Activated T-helper 1 cell treated with anti-CD3 and anti-CD28 coated beads, Interleukin-12 subunit alpha, Interleukin-12 subunit beta, Interleukin-2, Interleukin-4 antibody, amounts not matched to agents 30 ng/mL and 10 ng/mL and 1 ng/mL, durations not matched to agents 14 hours and 24 hours and 36 hours (primary cell): ENCODE measurements around the gene DIRAS1. TPM values are rescaled to one million over a fixed set of nuclear protein-coding genes. Genes with fewer than 3 reads are reported as not detected.

Source experiments
- DNase-seq: peaks from one replicate; pipeline ENCODE4 v3.0.0; 2021; ENCODE audit warnings: low spot score
- H3K27ac Mint-ChIP-seq: one replicate; pipeline ENCODE4 v1.8.0; 2021; ENCODE audit warnings: mild to moderate bottlenecking, mixed read lengths
- H3K27me3 Mint-ChIP-seq: one replicate; pipeline ENCODE4 v1.8.0; 2022; ENCODE audit warnings: mild to moderate bottlenecking, moderate library complexity, mixed read lengths; ENCODE audit not compliant: insufficient read depth
- H3K36me3 Mint-ChIP-seq: one replicate; pipeline ENCODE4 v1.8.0; 2021; ENCODE audit warnings: low read depth, mixed read lengths
- H3K4me1 Mint-ChIP-seq: one replicate; pipeline ENCODE4 v1.8.0; 2021; ENCODE audit warnings: low read depth, mixed read lengths
- H3K4me3 Mint-ChIP-seq: one replicate; pipeline ENCODE4 v1.8.0; 2021; ENCODE audit warnings: mild to moderate bottlenecking, moderate library complexity, mixed read lengths
- H3K9me3 Mint-ChIP-seq: one replicate; pipeline ENCODE4 v1.8.0; 2021; ENCODE audit warnings: mixed read lengths
- intact Hi-C: fragments of 100-400 bp; cut with micrococcal nuclease; formaldehyde crosslinking; loops from one replicate; pipeline ENCODE4 v1.15.1; 2024
- total RNA-seq: library from RNA; stranded (reverse); gene quantifications from 2 replicates; pipeline ENCODE4 v1.2.3, GENCODE V29; 2022

The DIRAS1 gene
- total RNA-seq, 1 donor from 2014 or later = not detected

DNA sequence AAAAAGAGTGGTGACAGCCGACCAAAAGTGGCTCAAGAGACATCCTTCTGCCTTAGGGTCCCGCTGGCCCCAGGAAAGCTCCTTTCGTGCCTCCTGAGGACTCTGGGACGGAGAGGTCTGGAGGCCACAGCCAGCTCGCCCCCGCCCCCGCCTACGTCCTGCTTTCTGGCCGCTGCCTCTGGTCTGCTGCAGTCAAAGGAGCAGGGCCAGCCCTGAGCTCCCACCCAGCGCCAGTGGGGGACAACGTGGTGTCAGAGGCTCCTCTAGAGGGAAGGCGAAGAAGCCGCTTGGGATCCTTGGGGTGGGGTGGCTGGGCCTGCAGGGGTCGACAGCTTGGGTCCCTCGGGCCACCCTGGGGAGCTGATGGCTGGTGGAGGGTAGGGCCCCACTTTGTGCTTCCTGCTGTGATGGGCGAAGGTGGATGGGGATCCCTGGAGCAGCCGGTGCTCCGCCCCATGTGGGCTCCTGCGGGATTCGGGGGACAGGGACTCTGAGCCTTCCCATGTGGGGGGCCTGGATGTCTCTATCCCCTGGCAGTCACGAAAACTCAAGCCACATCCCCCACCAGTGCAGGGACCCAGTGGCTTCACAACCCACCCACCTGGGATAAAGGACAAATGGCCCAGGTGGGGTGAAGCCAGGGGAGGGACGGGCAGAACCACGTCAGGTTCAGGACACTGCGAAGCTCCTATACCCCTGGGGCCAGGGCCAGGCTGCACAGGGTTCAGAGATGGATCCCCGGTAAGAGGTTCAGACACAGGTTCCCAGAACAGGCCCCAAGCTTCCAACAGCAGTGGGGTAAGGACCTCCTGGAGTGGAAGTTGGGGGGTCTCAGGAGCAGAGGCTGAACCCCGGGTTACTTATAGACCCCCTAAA, 9.0 kb upstream of the DIRAS1 start:
- intact Hi-C loops = no loop called here
- no peak for DNase-seq
- H3K4me3 Mint-ChIP-seq = no peak overlapping the region
- no peak overlapping the region for H3K27ac Mint-ChIP-seq
- H3K27me3 Mint-ChIP-seq = peaks cover 6% of the 10 kb centered on the region
- no peaks in the 10 kb centered on the region for H3K9me3 Mint-ChIP-seq
- peaks cover 8% of the 10 kb centered on the region for H3K36me3 Mint-ChIP-seq
- H3K4me1 Mint-ChIP-seq = no peaks in the 10 kb centered on the region

DNA sequence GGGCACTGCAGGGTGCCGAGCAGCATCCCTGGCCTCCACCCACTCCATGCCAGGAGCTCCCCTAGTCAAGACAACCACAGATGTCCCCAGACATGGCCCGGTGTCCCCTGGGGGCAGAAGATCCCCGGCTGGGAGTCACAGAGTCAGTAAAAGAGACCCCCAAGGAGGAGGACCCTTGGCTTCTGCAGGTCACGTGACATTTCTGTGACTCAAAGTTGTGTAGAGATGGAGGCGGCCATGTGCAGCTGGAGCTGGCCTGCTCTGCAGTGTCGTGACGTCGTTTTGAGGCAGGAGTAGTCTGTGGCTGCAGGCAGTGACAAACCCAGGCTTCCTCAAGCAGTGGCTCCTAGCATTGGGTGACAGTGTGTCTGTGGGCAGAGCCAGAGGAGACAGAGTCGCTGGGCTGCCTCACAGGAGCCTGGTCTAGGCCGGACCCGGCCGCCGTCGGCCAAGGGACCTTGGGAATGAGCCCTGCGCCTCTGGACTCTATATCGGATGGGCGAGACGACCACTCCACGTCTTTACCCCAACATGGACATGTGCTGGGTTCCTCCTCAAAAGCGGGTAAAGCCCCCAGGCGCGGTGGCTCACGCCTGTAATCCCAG, 7.7 kb upstream of the DIRAS1 start:
- H3K27me3 Mint-ChIP-seq = peaks cover 9% of the 10 kb centered on the region
- no peak overlapping the region for H3K4me3 Mint-ChIP-seq
- DNase-seq = no peak
- H3K4me1 Mint-ChIP-seq = no peaks in the 10 kb centered on the region
- intact Hi-C loops = no loop called here
- H3K27ac Mint-ChIP-seq = no peak overlapping the region
- H3K36me3 Mint-ChIP-seq = peaks cover under 1% of the 10 kb centered on the region
- H3K9me3 Mint-ChIP-seq = no peaks in the 10 kb centered on the region

DNA sequence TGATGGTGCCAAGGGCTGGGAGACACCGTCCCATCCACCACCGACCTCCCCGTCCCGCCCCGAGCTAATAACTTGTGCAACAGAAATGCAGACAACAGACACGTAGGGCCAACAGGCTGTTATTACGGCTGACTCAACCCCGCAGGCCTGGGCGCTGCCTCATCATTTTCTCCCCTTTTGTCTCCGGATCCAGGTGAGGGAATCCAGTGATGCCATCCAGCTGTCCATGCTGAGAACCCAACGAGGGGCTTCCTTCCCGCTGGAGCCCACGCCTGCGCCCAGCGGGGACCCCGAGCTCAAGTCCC, 6.4 kb upstream of the DIRAS1 start:
- no peak for DNase-seq
- intact Hi-C loops = no loop called here
- Mint-ChIP-seq H3K9me3 (no peaks in the 10 kb centered on the region), H3K36me3 (no peaks in the 10 kb centered on the region), H3K27ac (no peak overlapping the region), H3K4me1 (no peaks in the 10 kb centered on the region), H3K27me3 (peaks cover 9% of the 10 kb centered on the region), H3K4me3 (no peak overlapping the region)

DNA sequence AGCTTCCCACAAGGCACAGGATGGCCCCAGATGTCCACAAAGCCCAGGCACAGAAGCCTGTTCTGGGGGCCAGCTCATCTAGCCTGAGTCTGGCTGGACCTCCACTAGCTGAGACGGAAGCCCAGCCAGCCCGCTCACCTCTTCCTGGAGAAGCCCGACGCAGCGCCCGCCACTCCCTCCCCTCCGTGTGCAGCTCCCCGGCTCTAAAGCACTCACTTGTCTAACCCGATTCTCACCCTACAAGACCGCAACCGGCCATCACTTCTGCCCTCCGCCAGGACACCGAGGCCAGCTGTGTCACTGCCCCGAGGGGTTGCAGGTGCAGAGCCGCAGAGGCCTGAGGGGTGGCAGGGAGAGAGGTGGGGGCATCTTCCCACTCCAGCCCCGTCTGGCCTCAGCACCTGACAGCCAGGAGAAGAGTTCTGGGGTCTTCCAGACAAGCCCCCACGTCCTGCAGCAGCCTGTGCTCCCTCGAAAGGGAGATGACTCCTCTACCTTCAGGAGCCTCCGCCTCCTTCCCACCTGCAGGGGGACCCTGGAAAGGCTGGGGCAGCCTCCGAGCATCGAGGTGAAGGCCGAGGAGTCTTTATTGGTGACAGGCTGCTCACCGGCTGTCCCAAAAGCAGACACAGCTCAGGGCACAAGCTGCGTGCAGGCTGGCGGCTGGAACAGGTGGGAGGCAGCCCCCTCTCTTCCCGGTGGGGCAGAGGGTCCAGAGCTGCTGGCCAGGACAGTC, 5.9 kb upstream of the DIRAS1 start:
- H3K27ac Mint-ChIP-seq = no peak overlapping the region
- no peaks in the 10 kb centered on the region for H3K9me3 Mint-ChIP-seq
- peaks cover 11% of the 10 kb centered on the region for H3K27me3 Mint-ChIP-seq

DNA sequence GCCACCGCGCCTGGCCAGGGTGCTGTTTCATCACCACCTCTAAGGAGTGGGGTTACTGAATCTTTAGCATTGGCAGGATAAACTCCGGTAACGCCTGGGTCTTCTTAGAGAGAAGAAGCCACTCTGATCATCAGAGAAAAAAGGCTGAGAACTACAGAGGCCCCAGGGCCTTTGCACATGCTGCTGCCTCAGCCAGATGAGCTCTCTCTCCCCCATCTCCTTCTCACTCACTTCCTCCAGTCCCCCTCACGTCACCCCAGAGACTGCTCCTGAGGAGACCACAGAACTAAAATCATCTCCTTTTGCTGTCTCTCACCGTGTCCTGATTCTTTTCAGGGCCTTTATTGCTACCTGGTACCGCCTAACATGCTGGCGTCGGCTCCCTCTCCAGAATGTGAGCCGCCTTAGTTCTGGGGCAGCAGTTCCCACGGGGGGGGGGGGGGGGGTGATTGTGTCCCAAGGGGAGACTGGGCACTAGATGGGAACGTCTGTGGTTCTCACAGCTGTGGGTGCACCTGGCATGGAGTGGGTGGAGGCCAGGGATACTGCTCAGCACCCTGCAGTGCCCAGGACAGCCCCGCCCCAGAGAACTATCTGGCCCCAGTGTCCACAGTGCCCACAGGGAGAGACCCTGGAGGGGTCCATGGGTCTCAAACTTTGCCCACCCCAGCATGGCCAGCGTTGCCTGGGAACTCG, 5.1 kb upstream of the DIRAS1 start:
- Mint-ChIP-seq H3K36me3 (no peaks in the 10 kb centered on the region), H3K4me3 (no peak overlapping the region)

More for the DNA sequence above, 5.9 kb upstream of the DIRAS1 start:
- Mint-ChIP-seq H3K4me1 (no peaks in the 10 kb centered on the region), H3K4me3 (no peak overlapping the region), H3K36me3 (no peaks in the 10 kb centered on the region)
- DNase-seq = no peak
- intact Hi-C loops = no loop called here

DNA sequence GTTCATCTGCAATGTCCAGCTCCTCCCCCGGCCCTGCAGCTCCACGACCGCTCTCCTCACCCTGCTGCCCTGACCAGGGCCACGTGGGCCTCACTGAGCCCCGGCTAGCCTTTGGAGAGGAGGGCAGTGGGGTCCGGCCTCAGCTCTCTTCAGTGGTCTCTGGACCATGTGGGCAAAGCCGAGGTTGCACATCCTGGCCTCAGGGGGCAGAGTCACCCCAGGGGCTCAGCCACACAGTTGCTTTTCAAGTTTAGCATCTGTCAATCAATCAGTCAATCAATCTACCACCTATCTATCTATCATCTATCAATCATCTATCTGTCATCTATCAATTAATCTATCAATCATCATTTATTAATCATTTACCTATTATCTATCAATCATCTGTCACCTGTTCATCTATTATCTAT, 3.0 kb upstream of the DIRAS1 start:
- no peak for DNase-seq
- Mint-ChIP-seq H3K27ac (no peak overlapping the region), H3K36me3 (no peaks in the 10 kb centered on the region), H3K9me3 (no peaks in the 10 kb centered on the region), H3K27me3 (peaks cover 27% of the 10 kb centered on the region), H3K4me1 (no peaks in the 10 kb centered on the region), H3K4me3 (no peak overlapping the region)
- intact Hi-C loops = no loop called here

More for the DNA sequence above, 5.1 kb upstream of the DIRAS1 start:
- Mint-ChIP-seq H3K9me3 (no peaks in the 10 kb centered on the region), H3K4me1 (no peaks in the 10 kb centered on the region), H3K27ac (no peak overlapping the region), H3K27me3 (peaks cover 17% of the 10 kb centered on the region)
- intact Hi-C loops = no loop called here
- no peak for DNase-seq

DNA sequence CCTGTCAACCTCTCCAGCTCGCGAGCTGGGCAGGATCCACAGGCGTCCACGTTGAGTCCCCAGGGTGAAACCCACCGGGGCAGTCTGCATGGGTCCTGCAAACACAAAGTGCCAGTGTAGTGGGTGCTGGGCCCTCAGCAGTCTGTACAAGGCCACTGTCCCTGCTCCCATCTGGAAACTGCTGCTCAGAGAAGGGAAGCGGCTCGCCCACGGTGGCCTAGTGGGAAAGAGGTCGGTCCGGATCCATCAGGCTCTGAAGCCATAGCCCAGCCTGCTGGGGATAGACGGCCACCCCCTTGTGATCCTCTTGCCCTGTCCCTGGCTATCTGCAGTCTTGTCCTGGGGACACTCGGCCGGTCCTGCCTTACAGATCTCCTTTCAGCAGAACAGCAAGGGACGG, 2.6 kb upstream of the DIRAS1 start:
- H3K9me3 Mint-ChIP-seq = no peaks in the 10 kb centered on the region
- H3K27ac Mint-ChIP-seq = no peak overlapping the region
- no peaks in the 10 kb centered on the region for H3K4me1 Mint-ChIP-seq
- no peak for DNase-seq
- H3K4me3 Mint-ChIP-seq = no peak overlapping the region
- no peaks in the 10 kb centered on the region for H3K36me3 Mint-ChIP-seq
- peaks cover 31% of the 10 kb centered on the region for H3K27me3 Mint-ChIP-seq
- intact Hi-C loops = no loop called here

DNA sequence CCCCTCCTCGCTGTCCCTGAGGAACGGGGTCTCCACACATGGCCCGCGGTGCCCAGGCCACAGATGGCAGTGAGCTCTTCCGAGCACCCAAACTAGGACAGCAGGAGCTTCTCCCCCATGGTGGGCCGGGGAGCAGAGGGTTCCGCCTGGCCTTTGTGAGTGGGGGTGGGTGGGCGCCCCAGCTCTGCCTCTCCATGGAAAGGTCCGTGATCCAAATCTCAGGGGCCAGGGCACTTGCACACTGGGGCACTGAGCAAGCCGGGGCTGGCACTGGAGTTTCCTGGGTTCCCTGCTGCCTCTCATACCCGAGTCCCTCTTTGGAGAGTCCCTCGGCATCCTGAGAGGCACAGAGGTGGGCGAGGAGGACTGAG, 2.2 kb upstream of the DIRAS1 start:
- H3K4me3 Mint-ChIP-seq = no peak overlapping the region
- no peak overlapping the region for H3K27ac Mint-ChIP-seq

DNA sequence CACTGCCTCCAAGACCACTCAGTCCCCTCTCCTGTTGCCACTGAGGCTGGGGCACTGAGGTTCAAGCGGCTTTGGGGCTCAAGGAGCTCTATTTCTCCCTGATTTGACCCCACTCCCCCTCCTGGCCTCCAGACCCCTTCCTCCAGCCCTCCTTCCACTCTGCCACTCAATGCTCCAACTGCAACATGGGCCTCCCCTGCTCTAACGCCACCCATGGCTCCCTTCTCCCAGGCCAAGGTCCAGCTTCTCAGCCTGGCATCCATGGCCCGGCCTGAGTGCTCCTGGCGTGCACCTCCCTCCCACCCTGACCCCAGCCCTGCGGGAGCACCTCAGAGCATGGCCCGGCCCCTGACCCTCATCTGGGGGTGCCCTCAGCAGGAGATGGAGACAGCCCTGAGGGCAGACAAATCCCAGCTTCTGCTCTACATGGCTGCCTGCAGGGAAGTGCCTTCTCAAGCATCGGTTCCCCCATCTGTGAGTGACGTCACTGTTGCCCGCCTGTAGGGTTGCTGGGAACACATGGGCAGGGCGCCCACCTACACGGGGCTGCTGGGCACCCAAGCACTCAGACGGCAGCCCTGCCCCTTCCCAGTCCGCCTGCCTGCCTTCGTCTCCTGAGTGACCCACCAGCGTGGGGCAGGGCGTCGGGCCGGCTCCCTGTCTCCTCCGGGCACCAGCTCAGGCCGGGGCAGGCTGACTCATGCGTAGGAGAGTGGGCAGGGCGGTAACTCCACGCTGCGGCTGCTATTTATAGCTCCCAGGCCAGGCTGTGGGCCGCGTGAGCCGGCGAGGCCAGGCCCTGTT, 1.6 kb upstream of the DIRAS1 start:
- Mint-ChIP-seq H3K9me3 (no peaks in the 10 kb centered on the region), H3K36me3 (no peaks in the 10 kb centered on the region), H3K4me1 (no peaks in the 10 kb centered on the region), H3K4me3 (no peak overlapping the region), H3K27ac (no peak overlapping the region), H3K27me3 (peaks cover 31% of the 10 kb centered on the region)
- intact Hi-C loops = no loop called here
- DNase-seq = no peak

More for the DNA sequence above, 2.2 kb upstream of the DIRAS1 start:
- H3K36me3 Mint-ChIP-seq = no peaks in the 10 kb centered on the region
- no peaks in the 10 kb centered on the region for H3K4me1 Mint-ChIP-seq
- no peak for DNase-seq
- no peaks in the 10 kb centered on the region for H3K9me3 Mint-ChIP-seq
- H3K27me3 Mint-ChIP-seq = peaks cover 33% of the 10 kb centered on the region
- intact Hi-C loops = no loop called here

DNA sequence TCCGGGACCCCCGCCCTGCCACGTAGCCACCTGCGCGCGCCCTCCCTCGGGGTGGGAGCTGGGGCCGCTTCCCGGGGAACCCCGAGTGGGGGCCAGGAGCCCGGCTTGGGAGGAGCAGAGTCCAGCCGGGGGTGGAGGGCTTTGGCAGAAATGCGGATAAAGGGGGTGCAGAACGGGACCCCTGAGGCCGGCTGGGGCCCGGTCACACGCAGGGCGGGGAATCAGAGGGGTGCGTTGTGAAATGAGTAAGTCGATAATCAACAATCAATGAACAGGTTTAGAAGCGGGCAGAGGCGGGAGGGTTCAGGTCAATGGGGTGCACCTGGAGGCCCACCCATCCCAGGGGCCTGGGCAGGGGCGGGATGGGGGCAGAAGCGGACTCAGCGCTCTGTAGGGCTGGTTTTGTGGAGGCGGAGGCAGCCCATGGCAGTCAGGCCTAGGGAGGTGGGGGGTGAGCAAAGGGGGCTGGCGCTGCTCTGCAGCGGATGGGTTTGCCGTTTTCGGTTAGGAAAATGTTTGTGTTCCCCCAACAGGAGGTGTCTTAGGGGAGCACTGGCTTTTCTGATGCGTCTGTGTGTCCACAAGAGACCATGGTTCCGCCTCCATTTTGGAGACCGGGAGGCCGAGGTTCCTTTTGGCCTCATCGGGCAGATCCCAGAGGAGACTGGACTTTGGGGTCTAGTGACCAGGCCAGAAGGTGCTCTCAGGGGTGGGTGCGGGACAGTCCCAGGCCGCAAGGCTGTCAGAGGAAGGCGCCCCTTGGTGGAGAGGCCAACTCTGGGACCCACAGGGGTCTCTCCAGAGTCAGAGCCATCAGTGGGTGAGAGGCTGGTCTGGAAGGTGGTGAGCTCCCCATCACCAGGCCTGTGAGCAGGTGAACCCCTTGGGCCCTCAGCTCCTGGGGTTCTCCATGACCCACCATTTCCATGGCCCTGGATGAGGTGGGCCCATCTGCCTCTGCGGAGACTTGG, 683 bp upstream of the DIRAS1 start:
- Mint-ChIP-seq H3K36me3 (no peaks in the 10 kb centered on the region), H3K4me3 (no peak overlapping the region), H3K9me3 (no peaks in the 10 kb centered on the region), H3K27ac (no peak overlapping the region), H3K4me1 (no peaks in the 10 kb centered on the region), H3K27me3 (peaks cover 31% of the 10 kb centered on the region)
- DNase-seq = no peak
- intact Hi-C loops = no loop called here

DNA sequence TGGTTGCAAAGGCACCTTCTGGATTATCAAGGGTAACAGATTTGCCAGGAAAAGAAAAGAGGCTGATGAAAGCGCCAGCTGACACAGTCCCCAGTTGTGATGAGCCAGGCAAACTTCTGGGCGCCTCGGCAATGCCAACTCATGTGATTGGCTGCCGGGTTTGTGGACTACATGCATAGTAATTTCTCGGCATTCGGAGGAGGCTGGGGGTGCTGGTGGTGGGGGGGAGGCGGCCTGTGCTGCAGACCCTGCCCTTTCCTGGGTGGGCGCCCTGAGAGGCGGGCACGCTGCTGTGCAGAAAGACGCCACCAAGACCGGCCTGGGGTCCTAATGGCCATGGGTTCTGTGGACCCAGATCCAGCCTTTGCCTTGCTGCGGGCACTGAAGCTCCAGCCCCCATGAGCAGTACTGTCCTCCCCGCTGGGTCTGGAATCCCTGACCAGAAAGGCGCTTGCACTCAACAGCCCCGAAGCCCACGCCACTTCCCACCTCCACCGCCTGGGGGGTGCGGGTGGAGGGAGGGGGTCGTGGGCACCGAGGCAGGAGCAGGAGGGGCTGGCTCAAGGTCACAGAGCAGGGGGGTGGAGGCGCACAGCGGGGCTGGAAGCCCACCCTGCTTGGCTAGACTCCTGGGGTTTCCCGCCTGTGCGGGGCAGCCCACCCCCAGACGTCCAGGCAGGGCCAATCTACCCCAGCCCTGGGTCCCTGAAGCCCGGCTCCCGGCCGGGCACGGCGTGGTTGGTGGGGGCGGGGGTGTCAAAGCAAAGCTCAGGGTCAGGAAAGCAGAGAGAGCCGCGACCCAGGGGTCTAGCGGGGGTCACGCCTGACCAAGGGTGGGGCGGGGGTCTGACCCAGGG, 1.0 kb downstream of the DIRAS1 start:
- Mint-ChIP-seq H3K27me3 (peaks cover 26% of the 10 kb centered on the region), H3K4me3 (no peak overlapping the region), H3K9me3 (peaks cover 9% of the 10 kb centered on the region), H3K27ac (no peak overlapping the region), H3K36me3 (no peaks in the 10 kb centered on the region), H3K4me1 (no peaks in the 10 kb centered on the region)
- intact Hi-C loops = no loop called here
- DNase-seq = no peak
